Measurements from ENCODE around the gene HNRNPUL1. TPM values are rescaled to one million over a fixed set of nuclear protein-coding genes. Genes with fewer than 3 reads are reported as not detected.

HNRNPUL1 gene
- total RNA-seq, 1 donor from 2014 or later = 244 TPM

DNA sequence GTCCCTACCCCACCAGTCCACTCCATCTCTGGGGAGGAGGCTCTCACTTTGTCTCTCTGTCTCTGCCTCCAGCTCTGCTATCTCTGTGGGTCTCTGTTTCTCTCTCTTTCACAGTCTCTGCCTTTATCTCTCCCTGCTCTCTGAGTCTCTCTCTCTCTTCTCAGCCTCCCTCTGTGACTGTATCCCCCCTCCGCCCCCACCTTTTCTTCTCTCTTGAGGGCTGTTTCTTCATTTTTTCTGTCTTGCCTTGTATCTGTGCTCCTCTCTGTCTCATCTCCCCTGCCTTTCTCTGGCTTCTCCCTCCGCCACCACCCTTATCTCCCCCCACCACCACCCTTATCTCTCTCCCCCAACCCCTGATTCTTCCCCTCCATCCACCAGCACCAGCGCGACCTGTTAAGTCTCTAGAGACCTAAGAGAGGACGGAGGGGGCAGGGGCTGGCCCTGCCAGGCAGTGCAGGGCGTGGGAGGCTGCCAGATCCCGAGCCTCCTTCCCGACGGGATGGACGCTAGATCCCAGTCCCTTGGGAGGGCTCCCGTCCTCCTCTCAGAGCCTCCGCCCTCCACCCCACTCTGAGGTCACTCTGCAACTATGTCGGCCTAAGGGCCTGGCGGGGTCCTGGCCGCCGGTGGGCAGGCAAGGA lies 44.1 kb upstream of the HNRNPUL1 start:
- H3K4me3 Mint-ChIP-seq = no peak overlapping the region
- no peaks in the 10 kb centered on the region for H3K36me3 Mint-ChIP-seq (ENCODE audit: low read depth)
- POLR2A ChIA-PET = no interaction called here
- ATAC-seq (ENCODE audit: low read depth) (no peak), DNase-seq (no peak)
- H3K4me1 Mint-ChIP-seq = no peaks in the 10 kb centered on the region
- TF ChIP-seq, protein P1, sequence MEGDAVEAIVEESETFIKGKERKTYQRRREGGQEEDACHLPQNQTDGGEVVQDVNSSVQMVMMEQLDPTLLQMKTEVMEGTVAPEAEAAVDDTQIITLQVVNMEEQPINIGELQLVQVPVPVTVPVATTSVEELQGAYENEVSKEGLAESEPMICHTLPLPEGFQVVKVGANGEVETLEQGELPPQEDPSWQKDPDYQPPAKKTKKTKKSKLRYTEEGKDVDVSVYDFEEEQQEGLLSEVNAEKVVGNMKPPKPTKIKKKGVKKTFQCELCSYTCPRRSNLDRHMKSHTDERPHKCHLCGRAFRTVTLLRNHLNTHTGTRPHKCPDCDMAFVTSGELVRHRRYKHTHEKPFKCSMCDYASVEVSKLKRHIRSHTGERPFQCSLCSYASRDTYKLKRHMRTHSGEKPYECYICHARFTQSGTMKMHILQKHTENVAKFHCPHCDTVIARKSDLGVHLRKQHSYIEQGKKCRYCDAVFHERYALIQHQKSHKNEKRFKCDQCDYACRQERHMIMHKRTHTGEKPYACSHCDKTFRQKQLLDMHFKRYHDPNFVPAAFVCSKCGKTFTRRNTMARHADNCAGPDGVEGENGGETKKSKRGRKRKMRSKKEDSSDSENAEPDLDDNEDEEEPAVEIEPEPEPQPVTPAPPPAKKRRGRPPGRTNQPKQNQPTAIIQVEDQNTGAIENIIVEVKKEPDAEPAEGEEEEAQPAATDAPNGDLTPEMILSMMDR (IDR thresholded peaks at IDR 0.05) = no peak
- CTCF ChIA-PET = no interaction called here
- no peaks in the 10 kb centered on the region for H3K9me3 Mint-ChIP-seq
- H3K27ac Mint-ChIP-seq = no peak overlapping the region
- H3K27me3 Mint-ChIP-seq = peaks cover 43% of the 10 kb centered on the region
- intact Hi-C loops (cut with micrococcal nuclease) = no loop called here

DNA sequence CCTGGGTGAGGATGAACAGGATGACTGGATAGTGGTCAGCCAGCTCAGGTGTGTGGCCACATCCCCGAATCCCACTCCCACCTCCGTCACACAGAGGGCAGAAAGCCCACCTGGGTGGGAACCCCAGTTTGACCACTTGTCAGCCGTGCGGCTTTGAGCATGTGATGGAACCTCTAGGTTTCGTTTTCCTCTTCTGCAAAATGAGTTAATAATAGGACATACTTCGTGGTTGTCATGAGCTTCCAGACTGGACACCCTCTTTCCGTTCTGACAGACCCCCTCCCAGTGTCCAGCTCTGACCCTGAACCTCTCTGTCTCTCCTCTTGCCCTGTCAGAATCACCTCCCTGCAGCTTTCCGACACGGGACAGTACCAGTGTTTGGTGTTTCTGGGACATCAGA lies 43.4 kb upstream of the HNRNPUL1 start:
- H3K4me3 Mint-ChIP-seq = no peak overlapping the region
- peaks cover 50% of the 10 kb centered on the region for H3K27me3 Mint-ChIP-seq
- no peak overlapping the region for H3K27ac Mint-ChIP-seq
- intact Hi-C loops (cut with micrococcal nuclease) = no loop called here
- no peaks in the 10 kb centered on the region for H3K36me3 Mint-ChIP-seq (ENCODE audit: low read depth)
- H3K9me3 Mint-ChIP-seq = no peaks in the 10 kb centered on the region
- TF ChIP-seq, protein P1 (IDR thresholded peaks at IDR 0.05) = no peak
- ATAC-seq (ENCODE audit: low read depth) (no peak), DNase-seq (no peak)
- peaks cover 4% of the 10 kb centered on the region for H3K4me1 Mint-ChIP-seq
- CTCF ChIA-PET = no interaction called here
- POLR2A ChIA-PET = no interaction called here

DNA sequence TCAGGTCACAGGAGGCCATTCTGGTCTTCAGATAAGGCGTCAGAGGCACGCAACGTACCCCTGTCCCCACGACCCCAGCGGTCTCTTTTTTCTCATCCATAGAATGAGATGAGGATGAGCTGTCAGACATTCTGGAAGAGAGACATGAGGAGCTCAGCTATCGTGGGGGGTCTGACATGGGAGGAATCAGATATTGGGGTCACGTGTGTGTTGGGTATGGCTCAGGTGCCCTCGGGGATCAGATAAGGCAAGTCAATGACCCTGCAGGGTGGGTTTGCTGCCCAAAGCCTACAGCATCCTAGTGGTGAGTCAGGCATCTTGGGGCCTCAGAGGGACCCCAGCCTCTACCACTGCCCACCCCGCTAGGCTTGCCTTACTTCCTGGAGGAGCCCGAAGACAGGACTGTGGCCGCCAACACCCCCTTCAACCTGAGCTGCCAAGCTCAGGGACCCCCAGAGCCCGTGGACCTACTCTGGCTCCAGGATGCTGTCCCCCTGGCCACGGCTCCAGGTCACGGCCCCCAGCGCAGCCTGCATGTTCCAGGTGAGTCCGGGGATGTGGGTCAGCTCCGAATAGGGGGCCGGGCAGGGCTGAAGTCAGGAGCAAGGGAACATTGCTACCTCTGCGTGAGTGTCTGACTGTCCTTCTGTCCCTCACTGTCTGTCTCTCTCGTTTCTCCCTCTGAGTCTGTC lies 42.5 kb upstream of the HNRNPUL1 start:
- TF ChIP-seq, protein P1 (IDR thresholded peaks at IDR 0.05) = no peak
- DNase-seq = no peak
- intact Hi-C loops (cut with micrococcal nuclease) = no loop called here
- Mint-ChIP-seq H3K36me3 (ENCODE audit: low read depth) (no peaks in the 10 kb centered on the region), H3K4me3 (no peak overlapping the region), H3K27ac (no peak overlapping the region), H3K4me1 (peaks cover 7% of the 10 kb centered on the region), H3K27me3 (peaks cover 53% of the 10 kb centered on the region), H3K9me3 (no peaks in the 10 kb centered on the region)
- POLR2A ChIA-PET = no interaction called here
- CTCF ChIA-PET = no interaction called here
- no peak for ATAC-seq (ENCODE audit: low read depth)

DNA sequence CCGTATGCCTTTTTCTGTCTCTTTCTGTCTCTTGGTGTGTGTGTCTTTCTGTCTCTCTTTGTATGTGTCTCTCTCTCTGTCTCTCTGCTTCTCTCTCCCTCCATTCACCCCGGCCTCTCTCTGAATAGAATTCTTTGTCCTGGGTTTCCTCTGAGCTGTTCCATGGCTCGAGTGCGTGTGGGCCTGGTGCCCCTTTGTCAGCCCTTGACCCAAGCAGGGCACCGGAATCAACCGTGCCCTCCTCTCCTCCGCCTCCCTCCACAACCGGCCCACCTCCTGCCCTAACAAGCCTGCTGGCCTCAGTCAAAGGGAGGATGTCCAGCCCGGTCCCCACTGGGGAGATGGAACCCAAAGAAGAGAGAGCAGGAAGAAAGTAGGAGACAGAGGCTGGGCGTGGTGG lies 41.9 kb upstream of the HNRNPUL1 start:
- Mint-ChIP-seq H3K27ac (no peak overlapping the region), H3K4me3 (no peak overlapping the region), H3K9me3 (no peaks in the 10 kb centered on the region), H3K36me3 (ENCODE audit: low read depth) (no peaks in the 10 kb centered on the region), H3K4me1 (peaks cover 12% of the 10 kb centered on the region), H3K27me3 (peaks cover 53% of the 10 kb centered on the region)
- TF ChIP-seq, protein P1 (IDR thresholded peaks at IDR 0.05) = no peak
- DNase-seq = no peak
- ChIA-PET CTCF (no interaction called here), POLR2A (no interaction called here)
- intact Hi-C loops (cut with micrococcal nuclease) = no loop called here
- no peak for ATAC-seq (ENCODE audit: low read depth)

DNA sequence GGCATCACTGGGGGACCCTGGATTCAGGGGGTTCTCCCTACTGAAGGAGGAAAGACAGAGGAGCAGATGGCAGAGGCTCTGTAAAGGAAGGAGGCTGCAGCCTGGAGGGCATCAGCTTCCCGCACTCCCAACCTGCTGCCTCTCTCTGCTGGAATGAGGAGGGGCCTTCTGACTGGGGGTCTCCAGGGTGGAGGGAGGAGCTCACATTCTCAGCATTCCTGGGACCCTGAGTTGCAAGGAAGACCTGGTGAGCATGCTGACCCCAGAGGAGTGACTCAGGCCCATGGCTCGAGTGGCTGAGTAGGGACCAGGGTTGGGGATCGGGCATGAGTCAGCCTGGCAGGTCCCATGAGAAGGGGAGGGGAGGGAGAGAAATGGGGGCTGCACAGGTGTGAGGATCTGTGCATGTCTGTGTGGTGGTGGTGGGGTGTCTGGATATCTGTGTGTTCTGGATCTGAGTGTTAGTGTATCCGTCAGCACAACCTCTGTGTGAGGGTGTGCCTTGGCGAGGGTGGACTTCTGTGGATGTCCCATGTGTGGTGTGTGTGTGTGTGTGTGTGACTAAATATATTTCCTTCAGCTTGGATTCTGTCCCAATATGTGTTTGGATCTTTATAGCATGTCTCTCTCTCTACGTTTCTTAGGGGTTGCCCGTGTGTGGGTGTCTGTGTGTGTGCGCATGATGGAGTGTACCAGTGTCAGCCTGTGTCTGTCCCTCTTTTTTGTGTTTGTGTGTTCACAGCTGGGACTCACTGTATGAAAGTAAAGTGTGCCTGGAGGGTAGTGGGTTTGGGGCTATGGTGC lies 40.5 kb upstream of the HNRNPUL1 start:
- CTCF ChIA-PET = no interaction called here
- POLR2A ChIA-PET = no interaction called here
- no peak for ATAC-seq (ENCODE audit: low read depth)

More for the DNA sequence above, 40.5 kb upstream of the HNRNPUL1 start:
- Mint-ChIP-seq H3K4me1 (peaks cover 12% of the 10 kb centered on the region), H3K27me3 (peaks cover 50% of the 10 kb centered on the region), H3K9me3 (no peaks in the 10 kb centered on the region), H3K4me3 (no peak overlapping the region), H3K36me3 (ENCODE audit: low read depth) (no peaks in the 10 kb centered on the region), H3K27ac (no peak overlapping the region)
- intact Hi-C loops (cut with micrococcal nuclease) = no loop called here
- no peak for DNase-seq
- TF ChIP-seq, protein P1 (IDR thresholded peaks at IDR 0.05) = no peak

Measured in activated B cell treated with CpG ODN at 0.5 μM for 24 hours (primary cell).